ENCODE measurements around the gene KCNMA1. TPM values are rescaled to one million over a fixed set of nuclear protein-coding genes. Genes with fewer than 3 reads are reported as not detected.
"Not testable (repeated sequence)": the region's sequence is repeated elsewhere in the genome, so short reads cannot be mapped to it uniquely, and the experiment has no call there.

KCNMA1 gene
- total RNA-seq, result 10 to 100 TPM; 23.2 to 44.5 TPM

DNA sequence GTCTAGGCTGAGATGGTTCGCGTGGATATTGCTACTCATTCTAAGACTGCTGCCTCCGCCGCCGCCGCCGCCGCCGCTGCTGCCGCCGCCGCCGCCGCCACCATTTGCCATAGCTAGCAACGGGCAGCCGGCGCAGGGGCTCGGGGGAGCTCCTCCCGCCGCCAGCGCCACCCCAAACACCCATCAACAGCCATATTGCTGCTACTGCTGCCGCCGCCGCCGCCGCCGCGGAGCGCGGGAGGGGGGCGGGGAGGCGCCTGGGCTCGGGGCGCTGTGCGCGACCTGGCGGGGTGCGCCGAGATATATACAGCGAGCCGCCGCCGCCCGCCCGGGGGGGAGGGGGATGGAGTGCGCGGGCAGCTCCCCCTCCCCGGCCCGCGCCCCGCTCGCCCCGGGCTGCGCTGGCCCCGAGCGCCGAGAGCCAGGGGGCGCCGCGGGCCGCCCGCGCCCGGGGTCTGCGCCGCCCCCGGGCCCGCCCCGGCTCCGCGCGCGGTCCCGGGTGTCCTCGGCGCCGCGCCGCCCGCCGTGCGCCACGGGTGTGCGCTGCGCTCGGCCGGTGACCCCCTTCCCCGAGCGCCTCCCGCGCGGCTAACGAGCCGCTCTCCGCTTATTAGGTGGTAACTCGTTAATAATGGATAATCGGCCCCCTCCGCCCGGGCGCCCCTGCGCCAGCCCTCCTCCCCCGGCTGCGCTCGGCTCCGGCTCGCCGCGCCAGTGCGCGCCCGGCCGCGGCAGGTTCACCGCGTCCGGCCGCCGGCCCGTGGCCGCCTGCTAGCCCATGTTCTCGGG is at the start of gene KCNMA1:
TSS of gene KCNMA1 (minus strand) at position 277 of the 789 bp plus-strand sequence.
- intact Hi-C loops (cut with DNase I), result no loop called here
- Histone ChIP-seq H3K4me1 (no peaks in the 10 kb centered on the region), H3K9ac (ENCODE audit: low read depth in 2 of 2, low read length in 2 of 2) (peak within 1 kb of the TSS; percentile 50 to 59), H3K36me3 (no peaks in the 10 kb centered on the region), H3K27ac (peak within 1 kb of the TSS; percentile 17), H3K27me3 (peaks cover 37% of the 10 kb centered on the region), H3K4me3 (peak within 1 kb of the TSS; percentile 50), H3K9me3 (no peaks in the 10 kb centered on the region)
- DNase-seq, result no peak
- TF ChIP-seq CTCF (IDR thresholded peaks at IDR 0.05), result no peak

DNA sequence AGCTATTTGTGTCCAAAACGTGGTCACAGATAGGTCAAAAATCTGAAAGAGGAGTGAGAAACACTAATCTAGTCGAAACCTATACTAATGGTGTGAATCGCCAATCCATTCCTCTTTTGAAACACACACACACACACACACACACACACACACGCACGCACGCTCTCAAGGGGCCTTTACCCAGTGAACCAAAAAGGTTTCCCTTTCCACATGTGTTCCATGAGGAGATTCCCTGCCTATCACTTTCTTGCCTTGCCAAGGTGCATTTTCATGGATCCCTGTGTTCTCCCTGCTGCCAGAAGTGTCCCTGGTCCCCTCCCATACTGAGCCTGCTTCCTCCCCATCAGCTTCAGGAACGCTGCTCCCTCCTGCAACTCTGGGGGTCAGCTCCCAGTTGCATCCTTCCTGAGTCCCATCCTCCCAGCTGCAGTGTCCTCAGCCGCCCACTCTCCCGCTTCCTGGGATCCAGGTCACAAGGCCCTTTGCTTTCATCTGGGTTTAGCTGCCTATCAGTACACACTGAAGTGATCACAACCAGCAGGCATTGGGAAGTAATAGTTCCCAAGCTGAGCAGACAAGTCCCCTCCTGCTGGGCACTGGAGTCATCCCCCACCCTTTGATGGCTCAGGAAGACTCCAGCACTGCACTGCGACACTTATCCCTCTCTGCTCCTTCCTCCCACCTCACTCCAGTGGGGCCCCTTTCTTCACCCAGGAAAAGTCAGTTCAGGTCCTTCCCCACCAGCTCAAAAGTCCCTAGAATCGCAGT is 49.2 kb upstream of the KCNMA1 start:
- TF ChIP-seq CTCF (IDR thresholded peaks at IDR 0.05), result no peak
- Histone ChIP-seq H3K9me3 (no peaks in the 10 kb centered on the region), H3K36me3 (no peaks in the 10 kb centered on the region), H3K4me1 (no peaks in the 10 kb centered on the region), H3K9ac (ENCODE audit: low read depth in 2 of 2, low read length in 2 of 2) (no peak overlapping the region), H3K4me3 (no peak overlapping the region), H3K27me3 (no peaks in the 10 kb centered on the region), H3K27ac (no peak overlapping the region)
- intact Hi-C loops (cut with DNase I), result no loop called here
- DNase-seq, result peak; percentile 8

- no peaks in the 10 kb centered on the region for H3K4me1 ChIP-seq
- TF ChIP-seq CTCF (IDR thresholded peaks at IDR 0.05), result no peak
- DNase-seq, result peak; percentile 4
- no peaks in the 10 kb centered on the region for H3K36me3 ChIP-seq
- no peaks in the 10 kb centered on the region for H3K27me3 ChIP-seq
- H3K4me3 ChIP-seq, result no peak overlapping the region
- intact Hi-C loops (cut with DNase I), result no loop called here
- no peak overlapping the region for H3K9ac ChIP-seq (ENCODE audit: low read depth in 2 of 2, low read length in 2 of 2)
- no peak overlapping the region for H3K27ac ChIP-seq
- H3K9me3 ChIP-seq, result no peaks in the 10 kb centered on the region
These were observed 48.5 kb upstream of the KCNMA1 start for GRCh38 chr10:77686096-77686495.

GRCh38 chr10:77685432-77685831 is 47.8 kb upstream of the KCNMA1 start:
- Histone ChIP-seq H3K4me3 (no peak overlapping the region), H3K27me3 (no peaks in the 10 kb centered on the region), H3K9ac (ENCODE audit: low read depth in 2 of 2, low read length in 2 of 2) (no peak overlapping the region), H3K36me3 (no peaks in the 10 kb centered on the region), H3K27ac (no peak overlapping the region), H3K4me1 (no peaks in the 10 kb centered on the region), H3K9me3 (no peaks in the 10 kb centered on the region)
- peak; percentile 10 for DNase-seq
- no peak for TF ChIP-seq CTCF (IDR thresholded peaks at IDR 0.05)
- intact Hi-C loops (cut with DNase I), result no loop called here

- H3K27ac ChIP-seq; H3K36me3 ChIP-seq; H3K27me3 ChIP-seq; H3K9me3 ChIP-seq; intact Hi-C loops (cut with DNase I); H3K4me3 ChIP-seq; H3K9ac ChIP-seq (ENCODE audit: low read depth in 2 of 2, low read length in 2 of 2); H3K4me1 ChIP-seq: not testable (repeated sequence)
- DNase-seq, result peak; percentile 51
These were observed 45.5 kb upstream of the KCNMA1 start for GRCh38 chr10:77683088-77683432.
